HG03442 (cell line): ENCODE data around the gene ARID3A.

Experiments used
- ATAC-seq: cut with Tn5 transposase; IDR thresholded peaks from one replicate; pipeline ENCODE4 v1.9.1; 2021; ENCODE audit warnings: mild to moderate bottlenecking, moderate library complexity; ENCODE audit not compliant: unreplicated experiment

The ARID3A gene

GRCh38 chr19:958967-959855, 33.4 kb downstream of the ARID3A start:
- ATAC-seq, result no peak

GRCh38 chr19:960020-960419, 34.2 kb downstream of the ARID3A start:
- ATAC-seq, result no peak

- ATAC-seq, result no peak
These were observed 34.7 kb downstream of the ARID3A start for GRCh38 chr19:960601-960938.

GRCh38 chr19:961866-962620, 36.2 kb downstream of the ARID3A start:
- no peak for ATAC-seq

GRCh38 chr19:962683-963400, 37.0 kb downstream of the ARID3A start:
- no peak for ATAC-seq

GRCh38 chr19:963486-963951, 37.7 kb downstream of the ARID3A start:
- no peak for ATAC-seq

- ATAC-seq, result no peak
These were observed 38.3 kb downstream of the ARID3A start for GRCh38 chr19:964116-964520.

GRCh38 chr19:964761-965694, 39.2 kb downstream of the ARID3A start:
- no peak for ATAC-seq

- ATAC-seq, result no peak
These were observed 40.8 kb downstream of the ARID3A start for GRCh38 chr19:966485-967088.

- ATAC-seq, result no peak
These were observed 44.9 kb downstream of the ARID3A start for GRCh38 chr19:970695-971094.

GRCh38 chr19:971795-972194, 46.0 kb downstream of the ARID3A start:
- no peak for ATAC-seq

GRCh38 chr19:972281-972680, 46.4 kb downstream of the ARID3A start:
- no peak for ATAC-seq

GRCh38 chr19:973726-974563, 48.1 kb downstream of the ARID3A start:
- no peak for ATAC-seq

GRCh38 chr19:974564-975257, 48.9 kb downstream of the ARID3A start:
- ATAC-seq, result no peak

- ATAC-seq, result no peak
These were observed 50.6 kb downstream of the ARID3A start for GRCh38 chr19:976476-976875.

GRCh38 chr19:977058-977464, 51.2 kb downstream of the ARID3A start:
- ATAC-seq, result no peak

GRCh38 chr19:979318-979741, 53.5 kb downstream of the ARID3A start:
- no peak for ATAC-seq
